Endodermal cell (in vitro differentiated cells): Measurements from ENCODE around the gene ATP10B. TPM values are rescaled to one million over a fixed set of nuclear protein-coding genes. Genes with fewer than 3 reads are reported as not detected.

Source experiments
- DNase-seq: peaks from one replicate; pipeline ENCODE4 v3.0.0-alpha.2; 2017
- H3K27ac ChIP-seq: 2 replicates; pipeline ENCODE4 v1.5.1; 2013; ENCODE audit warnings: mild to moderate bottlenecking, low read depth, low read length, moderate library complexity
- H3K27me3 ChIP-seq: 2 replicates; pipeline ENCODE4 v1.6.1; 2013; ENCODE audit warnings: mild to moderate bottlenecking, low read length, moderate library complexity; ENCODE audit not compliant: insufficient read depth, control insufficient read depth, poor library complexity, severe bottlenecking
- H3K36me3 ChIP-seq: 2 replicates; pipeline ENCODE4 v1.7.0; 2013; ENCODE audit warnings: mild to moderate bottlenecking, low read length, moderate library complexity; ENCODE audit not compliant: control insufficient read depth, insufficient read depth
- H3K4me1 ChIP-seq: one replicate; pipeline ENCODE4 v1.7.0; 2013; ENCODE audit warnings: low read length; ENCODE audit not compliant: control insufficient read depth, insufficient read depth
- H3K4me3 ChIP-seq: 2 replicates; pipeline ENCODE4 v1.5.1; 2013; ENCODE audit warnings: mild to moderate bottlenecking, low read length, moderate library complexity
- H3K9ac ChIP-seq: 2 replicates; pipeline ENCODE4 v1.6.1; 2013; ENCODE audit warnings: mild to moderate bottlenecking, low read length, moderate library complexity; ENCODE audit not compliant: poor library complexity, severe bottlenecking; ENCODE audit errors: extremely low read depth
- H3K9me3 ChIP-seq: 2 replicates; pipeline ENCODE4 v1.6.1; 2013; ENCODE audit warnings: mild to moderate bottlenecking, low read length, moderate library complexity; ENCODE audit not compliant: control insufficient read depth
- H3K27ac Mint-ChIP-seq: 2 replicates; pipeline ENCODE4 v1.8.0; 2020; ENCODE audit warnings: mixed read lengths
- H3K27me3 Mint-ChIP-seq: 2 replicates; pipeline ENCODE4 v1.8.0; 2021; ENCODE audit warnings: mild to moderate bottlenecking, mixed read lengths; ENCODE audit not compliant: insufficient read depth
- H3K36me3 Mint-ChIP-seq: 2 replicates; pipeline ENCODE4 v1.8.0; 2020; ENCODE audit warnings: low read depth, mixed read lengths
- H3K4me1 Mint-ChIP-seq: 2 replicates; pipeline ENCODE4 v1.8.0; 2020; ENCODE audit warnings: mixed read lengths
- H3K4me3 Mint-ChIP-seq: 2 replicates; pipeline ENCODE4 v1.8.0; 2020; ENCODE audit warnings: mild to moderate bottlenecking, moderate library complexity, mixed read lengths
- H3K9me3 Mint-ChIP-seq: 2 replicates; pipeline ENCODE4 v1.8.0; 2020; ENCODE audit warnings: mild to moderate bottlenecking, mixed read lengths
- WGBS, 2 experiments: methylation state at CpG; one replicate each; pipeline versions ENCODE4 v1.1.5 to v1.1.7; 2013; ENCODE audit warnings: missing lambda C conversion rate in 2 of 2, mixed read lengths in 1 of 2; ENCODE audit not compliant: insufficient coverage in 1 of 2, insufficient read length in 1 of 2; 5-methylcytosine and 5-hydroxymethylcytosine counted together
- total RNA-seq, 2 donors: library from RNA; stranded (reverse); fragmentation: NEBNext Ultra II Directional in 1 of 2; extraction: Animal tissue kit (Norgen Biotek cat#: 25700) in 1 of 2; gene quantifications; 2 replicates in 1 of 2; 3 replicates in 1 of 2; pipeline ENCODE4 v1.2.1, GENCODE V29; 2021
- TF ChIP-seq, protein P1 (sequence below): fragments of 200-600 bp; sonication (generic); conservative IDR thresholded peaks from 2 replicates; pipeline ENCODE4 v1.5.0; 2021; ENCODE audit warnings: antibody characterized with exemption, mild to moderate bottlenecking

ATP10B gene
- total RNA-seq, 2 donors from 2014 or later, result 0.15 to 0.38 TPM

GRCh38 chr5:160618286-160618685 is 233.7 kb downstream of the ATP10B start:
- H3K9ac ChIP-seq, result no peak overlapping the region
- 92% methylated on average over 1 of the region's 1 CpG; no CpG with 5 or more reads in 1 of the 2 experiments for WGBS, 2 experiments
- no peaks in the 10 kb centered on the region for H3K36me3 ChIP-seq
- H3K9me3 ChIP-seq, result no peaks in the 10 kb centered on the region
- Mint-ChIP-seq H3K4me1 (no peaks in the 10 kb centered on the region), H3K27ac (no peak overlapping the region), H3K27me3 (peaks cover 20% of the 10 kb centered on the region), H3K36me3 (no peaks in the 10 kb centered on the region), H3K9me3 (no peaks in the 10 kb centered on the region), H3K4me3 (no peak overlapping the region)
- H3K27ac ChIP-seq, result no peak overlapping the region
- DNase-seq, result no peak
- H3K4me3 ChIP-seq, result no peak overlapping the region
- TF ChIP-seq, protein P1, sequence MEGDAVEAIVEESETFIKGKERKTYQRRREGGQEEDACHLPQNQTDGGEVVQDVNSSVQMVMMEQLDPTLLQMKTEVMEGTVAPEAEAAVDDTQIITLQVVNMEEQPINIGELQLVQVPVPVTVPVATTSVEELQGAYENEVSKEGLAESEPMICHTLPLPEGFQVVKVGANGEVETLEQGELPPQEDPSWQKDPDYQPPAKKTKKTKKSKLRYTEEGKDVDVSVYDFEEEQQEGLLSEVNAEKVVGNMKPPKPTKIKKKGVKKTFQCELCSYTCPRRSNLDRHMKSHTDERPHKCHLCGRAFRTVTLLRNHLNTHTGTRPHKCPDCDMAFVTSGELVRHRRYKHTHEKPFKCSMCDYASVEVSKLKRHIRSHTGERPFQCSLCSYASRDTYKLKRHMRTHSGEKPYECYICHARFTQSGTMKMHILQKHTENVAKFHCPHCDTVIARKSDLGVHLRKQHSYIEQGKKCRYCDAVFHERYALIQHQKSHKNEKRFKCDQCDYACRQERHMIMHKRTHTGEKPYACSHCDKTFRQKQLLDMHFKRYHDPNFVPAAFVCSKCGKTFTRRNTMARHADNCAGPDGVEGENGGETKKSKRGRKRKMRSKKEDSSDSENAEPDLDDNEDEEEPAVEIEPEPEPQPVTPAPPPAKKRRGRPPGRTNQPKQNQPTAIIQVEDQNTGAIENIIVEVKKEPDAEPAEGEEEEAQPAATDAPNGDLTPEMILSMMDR, result no peak
- H3K4me1 ChIP-seq, result no peaks in the 10 kb centered on the region
- peaks cover 5% of the 10 kb centered on the region for H3K27me3 ChIP-seq

GRCh38 chr5:160616712-160617497 is 235.1 kb downstream of the ATP10B start:
- no peaks in the 10 kb centered on the region for H3K4me1 ChIP-seq
- TF ChIP-seq, protein P1, result no peak
- DNase-seq, result no peak
- H3K27ac ChIP-seq, result no peak overlapping the region
- Mint-ChIP-seq H3K27ac (no peak overlapping the region), H3K27me3 (peaks cover 10% of the 10 kb centered on the region), H3K36me3 (no peaks in the 10 kb centered on the region), H3K4me1 (no peaks in the 10 kb centered on the region), H3K9me3 (no peaks in the 10 kb centered on the region), H3K4me3 (no peak overlapping the region)
- H3K9ac ChIP-seq, result no peak overlapping the region
- H3K36me3 ChIP-seq, result no peaks in the 10 kb centered on the region
- no peaks in the 10 kb centered on the region for H3K9me3 ChIP-seq
- WGBS, 2 experiments, result 86 to 100% methylated on average over 1 to 4 of the region's 4 CpGs
- no peak overlapping the region for H3K4me3 ChIP-seq
- peaks cover 5% of the 10 kb centered on the region for H3K27me3 ChIP-seq

GRCh38 chr5:160614136-160614535 is 237.9 kb downstream of the ATP10B start:
- H3K27me3 ChIP-seq, result no peaks in the 10 kb centered on the region
- no peaks in the 10 kb centered on the region for H3K4me1 ChIP-seq
- H3K9ac ChIP-seq, result no peak overlapping the region
- no peak overlapping the region for H3K4me3 ChIP-seq
- DNase-seq, result no peak
- 92 to 95% methylated on average over 2 to 3 of the region's 3 CpGs for WGBS, 2 experiments
- H3K9me3 ChIP-seq, result no peaks in the 10 kb centered on the region
- H3K27ac Mint-ChIP-seq, result no peak overlapping the region
- no peak overlapping the region for H3K4me3 Mint-ChIP-seq
- H3K4me1 Mint-ChIP-seq, result no peaks in the 10 kb centered on the region
- H3K27me3 Mint-ChIP-seq, result peaks cover 2% of the 10 kb centered on the region
- peaks cover 2% of the 10 kb centered on the region for H3K9me3 Mint-ChIP-seq
- no peaks in the 10 kb centered on the region for H3K36me3 ChIP-seq
- no peak overlapping the region for H3K27ac ChIP-seq
- TF ChIP-seq, protein P1, result no peak
- H3K36me3 Mint-ChIP-seq, result no peaks in the 10 kb centered on the region
